KMS-11 (cell line): ENCODE results near the gene OSBP2.
"Not testable (repeated sequence)": the region's sequence is repeated elsewhere in the genome, so short reads cannot be mapped to it uniquely, and the experiment has no call there.

ENCODE experiments used
- H2AFZ ChIP-seq: fragments of 200-600 bp; sonication (generic); 2 replicates; pipeline ENCODE4 v1.6.1; 2016; ENCODE audit warnings: antibody characterized with exemption, mixed run types, low read depth
- H3K27ac ChIP-seq: fragments of 200-600 bp; sonication (generic); 2 replicates; pipeline ENCODE4 v1.6.1; 2016; ENCODE audit warnings: mild to moderate bottlenecking, mixed run types
- H3K27me3 ChIP-seq: fragments of 200-600 bp; sonication (generic); 2 replicates; pipeline ENCODE4 v1.6.1; 2017; ENCODE audit warnings: mild to moderate bottlenecking, low read depth, mixed run types, moderate library complexity; ENCODE audit not compliant: insufficient read depth
- H3K36me3 ChIP-seq: fragments of 200-600 bp; sonication (generic); 2 replicates; pipeline ENCODE4 v1.6.1; 2017; ENCODE audit warnings: mild to moderate bottlenecking, mixed run types; ENCODE audit not compliant: insufficient read depth
- H3K4me1 ChIP-seq: fragments of 200-600 bp; sonication (generic); 2 replicates; pipeline ENCODE4 v1.6.1; 2016; ENCODE audit warnings: mild to moderate bottlenecking, low read depth, mixed run types; ENCODE audit not compliant: poor library complexity, severe bottlenecking
- H3K4me2 ChIP-seq: fragments of 200-600 bp; sonication (generic); 2 replicates; pipeline ENCODE4 v1.7.0; 2016; ENCODE audit warnings: mild to moderate bottlenecking, mixed run types
- H3K4me3 ChIP-seq: fragments of 200-600 bp; sonication (generic); IDR thresholded peaks from 2 replicates; pipeline ENCODE4 v1.6.1; 2017; ENCODE audit warnings: low read depth, low read length, mixed read lengths; ENCODE audit not compliant: insufficient read depth
- H3K79me2 ChIP-seq: fragments of 200-600 bp; sonication (generic); 2 replicates; pipeline ENCODE4 v1.6.1; 2016; ENCODE audit warnings: low read depth, mixed run types; ENCODE audit not compliant: insufficient read depth
- H3K9ac ChIP-seq: fragments of 200-600 bp; sonication (generic); 2 replicates; pipeline ENCODE4 v1.6.1; 2016; ENCODE audit warnings: mild to moderate bottlenecking, mixed run types
- H4K20me1 ChIP-seq: fragments of 200-600 bp; sonication (generic); 2 replicates; pipeline ENCODE4 v1.6.1; 2016; ENCODE audit warnings: mild to moderate bottlenecking, mixed run types; ENCODE audit not compliant: insufficient read depth
- TF ChIP-seq, protein P1 (sequence below): fragments of 200-600 bp; sonication (generic); conservative IDR thresholded peaks from 2 replicates; pipeline ENCODE4 v1.6.1; 2017; ENCODE audit warnings: low read depth, mild to moderate bottlenecking, antibody characterized with exemption, low read length, moderate library complexity, mixed read lengths

OSBP2 gene

DNA sequence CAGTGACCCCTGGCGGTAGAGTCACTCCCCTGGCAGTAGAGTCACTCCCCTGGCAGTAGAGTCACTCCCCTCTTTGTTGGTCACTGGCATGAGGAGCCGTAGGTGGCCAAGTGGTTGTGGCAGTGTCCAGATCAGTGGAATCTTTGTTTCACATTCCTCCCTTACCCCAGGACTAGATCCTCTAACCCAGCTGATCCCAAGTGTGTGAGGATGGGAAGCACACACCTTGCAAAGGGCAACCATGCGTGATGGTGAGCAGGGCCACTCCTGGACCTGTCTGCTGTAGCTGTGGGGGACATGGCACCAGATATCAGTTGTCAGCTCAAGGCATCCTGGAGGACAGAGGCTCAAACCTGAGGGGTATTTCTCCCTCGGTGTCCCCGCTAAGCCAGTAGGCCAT lies 37.8 kb downstream of the OSBP2 start:
- no peak overlapping the region for H2AFZ ChIP-seq

DNA sequence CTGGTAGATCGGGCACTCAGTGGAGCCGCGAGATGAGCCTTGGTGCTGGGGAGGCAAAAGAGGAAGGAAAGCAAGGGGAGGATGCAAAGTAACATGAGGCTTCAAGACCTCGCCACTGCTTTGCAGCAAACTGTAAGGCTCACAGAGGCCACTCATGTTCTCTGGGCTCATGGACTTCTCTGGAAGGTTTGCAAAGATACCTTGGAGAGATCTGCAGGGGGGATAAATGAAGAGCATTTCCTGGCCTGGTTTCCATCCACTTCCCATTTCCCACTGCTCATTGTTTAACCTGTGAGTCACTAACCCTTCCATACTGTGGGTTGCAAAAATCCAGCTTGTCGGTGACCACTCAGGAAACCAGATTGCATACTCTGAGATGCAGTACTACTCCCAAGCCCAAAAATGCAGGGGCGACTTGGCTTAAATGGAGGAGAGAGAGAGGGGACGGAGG lies 38.5 kb downstream of the OSBP2 start:
- no peak overlapping the region for H3K9ac ChIP-seq
- no peak overlapping the region for H3K4me2 ChIP-seq
- H3K4me3 ChIP-seq, result no peak overlapping the region
- TF ChIP-seq, protein P1, sequence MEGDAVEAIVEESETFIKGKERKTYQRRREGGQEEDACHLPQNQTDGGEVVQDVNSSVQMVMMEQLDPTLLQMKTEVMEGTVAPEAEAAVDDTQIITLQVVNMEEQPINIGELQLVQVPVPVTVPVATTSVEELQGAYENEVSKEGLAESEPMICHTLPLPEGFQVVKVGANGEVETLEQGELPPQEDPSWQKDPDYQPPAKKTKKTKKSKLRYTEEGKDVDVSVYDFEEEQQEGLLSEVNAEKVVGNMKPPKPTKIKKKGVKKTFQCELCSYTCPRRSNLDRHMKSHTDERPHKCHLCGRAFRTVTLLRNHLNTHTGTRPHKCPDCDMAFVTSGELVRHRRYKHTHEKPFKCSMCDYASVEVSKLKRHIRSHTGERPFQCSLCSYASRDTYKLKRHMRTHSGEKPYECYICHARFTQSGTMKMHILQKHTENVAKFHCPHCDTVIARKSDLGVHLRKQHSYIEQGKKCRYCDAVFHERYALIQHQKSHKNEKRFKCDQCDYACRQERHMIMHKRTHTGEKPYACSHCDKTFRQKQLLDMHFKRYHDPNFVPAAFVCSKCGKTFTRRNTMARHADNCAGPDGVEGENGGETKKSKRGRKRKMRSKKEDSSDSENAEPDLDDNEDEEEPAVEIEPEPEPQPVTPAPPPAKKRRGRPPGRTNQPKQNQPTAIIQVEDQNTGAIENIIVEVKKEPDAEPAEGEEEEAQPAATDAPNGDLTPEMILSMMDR, result no peak
- no peak overlapping the region for H3K27ac ChIP-seq
- no peaks in the 10 kb centered on the region for H3K36me3 ChIP-seq
- H3K79me2 ChIP-seq, result no peaks in the 10 kb centered on the region
- H4K20me1 ChIP-seq, result no peaks in the 10 kb centered on the region
- H2AFZ ChIP-seq, result no peak overlapping the region
- H3K4me1 ChIP-seq, result no peaks in the 10 kb centered on the region
- H3K27me3 ChIP-seq, result no peaks in the 10 kb centered on the region

More for the DNA sequence above, 37.8 kb downstream of the OSBP2 start:
- H3K4me3 ChIP-seq, result no peak overlapping the region
- no peak overlapping the region for H3K4me2 ChIP-seq
- no peaks in the 10 kb centered on the region for H3K27me3 ChIP-seq
- H3K4me1 ChIP-seq, result no peaks in the 10 kb centered on the region
- H4K20me1 ChIP-seq, result no peaks in the 10 kb centered on the region
- no peak overlapping the region for H3K27ac ChIP-seq
- no peaks in the 10 kb centered on the region for H3K36me3 ChIP-seq
- TF ChIP-seq, protein P1, result no peak
- no peaks in the 10 kb centered on the region for H3K79me2 ChIP-seq
- no peak overlapping the region for H3K9ac ChIP-seq

DNA sequence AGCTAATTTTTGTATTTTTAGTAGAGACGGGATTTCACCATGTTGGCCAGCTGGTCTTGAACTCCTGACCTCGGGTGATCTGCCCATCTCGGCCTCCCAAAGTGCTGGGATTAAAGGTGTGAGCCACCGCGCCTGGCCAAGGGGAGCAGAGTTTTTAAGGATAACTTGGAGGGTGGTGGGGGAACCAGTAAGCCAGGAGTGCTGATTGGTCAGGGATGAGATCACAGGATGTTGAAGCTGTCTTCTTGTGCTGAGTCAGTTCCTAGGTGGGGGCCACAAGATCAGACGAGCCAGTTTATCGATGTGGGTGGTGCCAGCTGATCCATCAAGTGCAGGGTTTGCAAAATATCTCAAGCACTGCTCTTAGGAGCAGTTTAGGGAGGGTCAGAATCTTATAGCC lies 45.3 kb downstream of the OSBP2 start:
- not testable (repeated sequence) for H3K36me3 ChIP-seq, H3K4me3 ChIP-seq, H3K79me2 ChIP-seq, H4K20me1 ChIP-seq, H3K27me3 ChIP-seq
- H3K4me1 ChIP-seq, result peaks cover 49% of the 10 kb centered on the region
- H2AFZ ChIP-seq, result peak overlapping the region; percentile 42
- peak overlapping the region; percentile 97 for H3K4me2 ChIP-seq
- H3K9ac ChIP-seq, result peak overlapping the region; percentile 71; the same call in 1 of the 2 replicates
- peak overlapping the region; percentile 98 for H3K27ac ChIP-seq

DNA sequence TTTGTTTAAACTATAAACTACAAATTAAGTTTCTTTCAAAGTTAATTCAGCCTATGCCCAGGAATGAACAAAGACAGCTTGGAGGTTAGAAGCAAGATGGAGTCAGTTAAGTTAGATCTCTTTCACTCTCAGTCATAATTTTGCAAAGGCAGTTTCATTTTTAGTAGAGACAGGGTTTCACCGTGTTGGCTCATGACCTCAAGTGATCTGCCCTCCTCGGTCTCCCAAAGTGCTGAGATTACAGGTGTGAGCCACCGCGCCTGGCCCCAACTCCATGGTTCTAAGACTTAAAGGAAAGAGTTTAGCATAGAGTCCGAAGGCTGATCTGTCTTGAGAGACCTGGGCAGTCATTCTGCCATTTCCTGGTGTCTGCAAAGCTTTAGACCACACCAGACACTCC lies 45.8 kb downstream of the OSBP2 start:
- H4K20me1 ChIP-seq, H3K79me2 ChIP-seq, H3K36me3 ChIP-seq, H3K27me3 ChIP-seq, H3K4me3 ChIP-seq: not testable (repeated sequence)
- peak overlapping the region; percentile 98 for H3K27ac ChIP-seq
- H2AFZ ChIP-seq, result peak overlapping the region; percentile 42
- peaks cover 54% of the 10 kb centered on the region for H3K4me1 ChIP-seq
- peak overlapping the region; percentile 71; the same call in 1 of the 2 replicates for H3K9ac ChIP-seq
- H3K4me2 ChIP-seq, result peak overlapping the region; percentile 97

DNA sequence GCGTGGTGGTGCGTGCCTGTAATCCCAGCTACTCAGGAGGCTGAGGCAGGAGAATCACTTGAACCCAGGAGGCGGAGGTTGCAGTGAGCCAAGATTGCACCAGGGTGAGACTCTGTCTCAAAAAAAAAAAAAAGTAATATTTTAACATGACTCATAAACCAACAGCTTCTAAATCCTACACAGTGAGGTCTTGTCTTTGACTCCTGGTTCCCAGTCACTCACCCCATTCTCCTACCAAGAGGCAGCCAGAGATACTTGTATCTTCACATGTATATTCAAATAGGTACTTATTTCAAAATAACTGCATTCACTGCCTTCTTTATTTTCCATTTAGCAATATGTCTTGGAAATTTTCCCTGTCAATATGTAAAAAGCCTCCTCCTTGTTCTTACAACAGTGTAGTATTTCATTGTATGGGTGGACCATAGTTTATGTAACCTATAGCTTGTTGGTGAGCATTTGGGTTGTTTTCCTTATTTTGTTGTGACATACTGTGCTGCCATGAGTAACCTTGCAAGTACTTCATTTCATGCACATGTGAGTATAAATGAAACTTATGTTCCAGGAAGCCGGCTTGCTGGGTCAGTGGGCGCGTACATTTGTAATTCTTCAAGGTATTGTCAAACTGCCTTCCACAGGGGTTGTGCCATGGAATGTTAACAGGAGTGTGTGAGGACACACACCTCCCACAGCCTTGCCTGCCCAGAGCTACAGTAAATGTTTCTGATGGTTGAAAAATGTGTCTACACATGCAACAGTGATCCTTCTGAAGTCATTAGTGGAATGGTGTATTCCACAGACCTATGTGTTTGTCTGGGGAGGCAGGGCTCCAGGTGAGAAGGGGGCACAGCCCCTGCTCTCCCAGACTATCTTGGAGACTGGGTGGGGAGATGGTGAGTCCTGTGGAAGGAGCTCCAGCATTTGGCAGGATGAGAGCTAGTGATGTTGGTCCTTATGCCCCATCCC lies 47.9 kb downstream of the OSBP2 start:
- TF ChIP-seq, protein P1, result no peak
- Histone ChIP-seq H3K36me3 (no peaks in the 10 kb centered on the region), H3K79me2 (no peaks in the 10 kb centered on the region), H3K4me2 (no peak overlapping the region), H2AFZ (no peak overlapping the region), H3K9ac (no peak overlapping the region), H3K4me3 (no peak overlapping the region), H3K27me3 (no peaks in the 10 kb centered on the region), H4K20me1 (no peaks in the 10 kb centered on the region), H3K4me1 (peaks cover 67% of the 10 kb centered on the region), H3K27ac (no peak overlapping the region)
